Gastroesophageal sphincter (tissue), 4 donors: ENCODE results near the gene UBXN4. TPM values are rescaled to one million over a fixed set of nuclear protein-coding genes. Genes with fewer than 3 reads are reported as not detected.

ENCODE experiments used
- ATAC-seq: fragments of 150-250 bp; one replicate; pipeline ENCODE4 v1.9.1; 2016; ENCODE audit warnings: mild to moderate bottlenecking, moderate library complexity
- H3K27ac ChIP-seq, 4 donors: fragments of 200-600 bp; sonication (generic) in 3 of 4; 1 replicate in 3 of 4; 2 replicates in 1 of 4; pipeline ENCODE4 v1.5.1; 2016 to 2019
- H3K27me3 ChIP-seq: fragments of 200-600 bp; sonication (generic); one replicate; pipeline ENCODE4 v1.5.1; 2019
- H3K36me3 ChIP-seq, 2 donors: fragments of 200-600 bp; sonication (generic); one replicate each; pipeline ENCODE4 v1.5.1; 2019; ENCODE audit warnings: control low read depth in 1 of 2
- H3K4me1 ChIP-seq, 3 donors: fragments of 200-600 bp; sonication (generic); 1 replicate in 2 of 3; 2 replicates in 1 of 3; pipeline ENCODE4 v1.5.1; 2016 to 2019; ENCODE audit warnings: control low read depth in 2 of 3
- H3K4me3 ChIP-seq, 2 donors: fragments of 200-600 bp; sonication (generic); one replicate each; pipeline ENCODE4 v1.5.1; 2019; ENCODE audit warnings: mild to moderate bottlenecking in 1 of 2, moderate library complexity in 1 of 2
- H3K9me3 ChIP-seq, 3 donors: fragments of 200-600 bp; sonication (generic); one replicate each; pipeline ENCODE4 v1.5.1; 2017 to 2019; ENCODE audit warnings: control low read depth in 2 of 3
- EP300 ChIP-seq: sonication (generic); formaldehyde crosslinking; IDR thresholded peaks from one replicate; pipeline ENCODE4 v1.6.1; 2017; ENCODE audit warnings: antibody characterized with exemption, mild to moderate bottlenecking
- POLR2A ChIP-seq, 2 donors: fragments of 450-650 bp; IDR thresholded peaks; one replicate each; pipeline ENCODE4 v1.6.1; 2017; ENCODE audit warnings: antibody characterized with exemption in 2 of 2, mild to moderate bottlenecking in 2 of 2, moderate library complexity in 1 of 2
- POLR2AphosphoS5 ChIP-seq: sonication (generic); formaldehyde crosslinking; IDR thresholded peaks from one replicate; pipeline ENCODE4 v1.6.1; 2017; ENCODE audit warnings: antibody characterized with exemption
- WGBS, 2 donors: methylation state at CpG; one replicate each; pipeline ENCODE4 v1.1.5; 2018; ENCODE audit warnings: low coverage in 1 of 2; 5-methylcytosine and 5-hydroxymethylcytosine counted together
- total RNA-seq, 4 donors: library from RNA; depleted of rRNA; stranded (reverse); fragments of >200 nt; gene quantifications; one replicate each; pipeline ENCODE4 v1.1.0, GENCODE V29; 2016
- TF ChIP-seq, protein P1 (sequence below), 4 experiments: fragments of 200-600 bp in 2 of 4; fragments of 450-650 bp in 2 of 4; sonication (generic) in 1 of 4; IDR thresholded peaks; one replicate each; pipeline ENCODE4 v1.5.1; 2017 to 2019; ENCODE audit warnings: antibody characterized with exemption in 4 of 4, mild to moderate bottlenecking in 2 of 4, moderate library complexity in 2 of 4

Gene UBXN4
- total RNA-seq, 4 donors from 2014 or later = 41.0 to 75.6 (median 59.9) TPM

DNA sequence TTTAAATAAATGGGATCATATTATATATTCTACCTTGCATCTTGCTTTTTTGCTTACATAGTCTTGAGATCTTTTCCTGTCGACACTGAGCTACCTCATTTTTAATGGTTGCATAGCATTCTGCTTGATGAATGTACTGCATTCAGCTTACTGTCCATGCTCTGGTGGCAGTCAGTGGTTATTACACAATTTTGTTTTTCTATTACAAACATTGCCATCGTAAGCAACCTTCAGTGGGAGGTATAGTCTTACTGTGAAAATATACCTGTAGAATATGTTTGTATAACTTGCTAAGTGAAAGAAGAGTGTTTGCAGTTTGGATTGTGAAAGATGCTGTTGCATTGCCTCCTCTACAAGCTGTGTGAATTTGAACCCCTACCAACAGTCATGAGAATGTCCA lies 43.4 kb downstream of the UBXN4 start:
- TF ChIP-seq EP300 = no peak
- TF ChIP-seq, protein P1, sequence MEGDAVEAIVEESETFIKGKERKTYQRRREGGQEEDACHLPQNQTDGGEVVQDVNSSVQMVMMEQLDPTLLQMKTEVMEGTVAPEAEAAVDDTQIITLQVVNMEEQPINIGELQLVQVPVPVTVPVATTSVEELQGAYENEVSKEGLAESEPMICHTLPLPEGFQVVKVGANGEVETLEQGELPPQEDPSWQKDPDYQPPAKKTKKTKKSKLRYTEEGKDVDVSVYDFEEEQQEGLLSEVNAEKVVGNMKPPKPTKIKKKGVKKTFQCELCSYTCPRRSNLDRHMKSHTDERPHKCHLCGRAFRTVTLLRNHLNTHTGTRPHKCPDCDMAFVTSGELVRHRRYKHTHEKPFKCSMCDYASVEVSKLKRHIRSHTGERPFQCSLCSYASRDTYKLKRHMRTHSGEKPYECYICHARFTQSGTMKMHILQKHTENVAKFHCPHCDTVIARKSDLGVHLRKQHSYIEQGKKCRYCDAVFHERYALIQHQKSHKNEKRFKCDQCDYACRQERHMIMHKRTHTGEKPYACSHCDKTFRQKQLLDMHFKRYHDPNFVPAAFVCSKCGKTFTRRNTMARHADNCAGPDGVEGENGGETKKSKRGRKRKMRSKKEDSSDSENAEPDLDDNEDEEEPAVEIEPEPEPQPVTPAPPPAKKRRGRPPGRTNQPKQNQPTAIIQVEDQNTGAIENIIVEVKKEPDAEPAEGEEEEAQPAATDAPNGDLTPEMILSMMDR (IDR thresholded peaks at IDR 0.05) = peak in 2 of 4 experiments; percentile 10 to 12
- Histone ChIP-seq H3K4me1 (no peaks in the 10 kb centered on the region), H3K27ac (no peak overlapping the region), H3K4me3 (no peak overlapping the region), H3K9me3 (no peaks in the 10 kb centered on the region), H3K36me3 (peaks cover 4 to 80% of the 10 kb centered on the region in 2 donors), H3K27me3 (no peaks in the 10 kb centered on the region)
- WGBS, 2 donors = 87 to 96% methylated on average over 2 of the region's 2 CpGs
- ATAC-seq = no peak

DNA sequence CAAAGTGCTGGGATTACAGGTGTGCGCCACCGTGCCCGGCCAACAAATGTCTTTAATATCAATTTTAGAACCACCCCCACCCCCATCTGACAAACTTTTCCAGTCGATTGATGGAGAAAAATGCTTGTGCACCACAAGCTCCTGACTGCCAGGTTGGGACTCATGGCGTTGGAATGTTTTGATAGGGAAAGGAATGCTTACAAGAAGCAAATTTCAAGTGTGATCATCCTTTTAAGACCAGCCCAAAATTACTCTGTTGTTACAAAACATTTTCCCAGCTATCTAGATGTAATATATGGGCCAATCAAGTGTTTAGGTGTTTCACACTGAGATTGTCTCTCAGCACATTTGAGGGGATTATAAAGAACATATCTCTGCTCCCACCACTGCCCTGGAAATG lies 45.2 kb downstream of the UBXN4 start:
- no peak for ATAC-seq
- TF ChIP-seq EP300 = no peak
- no peak for TF ChIP-seq POLR2AphosphoS5
- TF ChIP-seq, protein P1 (IDR thresholded peaks at IDR 0.05) = no peak
- no peak for TF ChIP-seq POLR2A (IDR thresholded peaks at IDR 0.05)
- peaks cover 0 to under 1% (median 0%) of the 10 kb centered on the region in 3 donors for H3K9me3 ChIP-seq
- H3K27ac ChIP-seq = no peak overlapping the region
- H3K4me1 ChIP-seq = no peaks in the 10 kb centered on the region
- peaks cover 4 to 62% of the 10 kb centered on the region in 2 donors for H3K36me3 ChIP-seq
- H3K4me3 ChIP-seq = no peak overlapping the region
- WGBS, 2 donors = 80 to 97% methylated on average over 1 to 4 of the region's 5 CpGs
- H3K27me3 ChIP-seq = no peaks in the 10 kb centered on the region

DNA sequence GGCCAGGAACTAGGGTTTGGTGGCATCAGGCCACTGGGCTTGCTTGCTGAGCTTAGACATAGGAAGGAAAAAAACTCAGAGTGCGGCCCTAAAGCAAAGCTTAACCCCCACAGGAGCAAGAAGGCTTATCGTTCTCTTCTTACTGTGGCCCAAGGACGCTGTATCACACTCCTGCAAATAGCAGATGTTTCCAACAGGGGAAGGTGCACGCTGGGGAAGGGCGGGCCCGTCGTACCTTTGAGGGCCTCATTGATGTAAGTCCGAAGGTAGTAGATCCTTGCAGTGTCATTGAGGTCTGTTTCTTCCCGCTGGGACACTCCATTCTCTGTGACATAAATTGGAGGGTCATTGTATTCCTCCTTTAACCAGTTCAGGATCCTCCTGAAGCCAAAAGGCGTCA lies 48.8 kb downstream of the UBXN4 start:
- H3K27ac ChIP-seq = no peak overlapping the region
- no peak for TF ChIP-seq EP300
- TF ChIP-seq, protein P1 (IDR thresholded peaks at IDR 0.05) = no peak
- no peaks in the 10 kb centered on the region for H3K27me3 ChIP-seq
- no peaks in the 10 kb centered on the region for H3K4me1 ChIP-seq
- peaks cover 0 to 8% (median 0%) of the 10 kb centered on the region in 3 donors for H3K9me3 ChIP-seq
- peaks cover 0 to 26% of the 10 kb centered on the region in 2 donors for H3K36me3 ChIP-seq
- H3K4me3 ChIP-seq = no peak overlapping the region
- 94 to 98% methylated on average over 8 to 10 of the region's 10 CpGs for WGBS, 2 donors
- ATAC-seq = no peak

DNA sequence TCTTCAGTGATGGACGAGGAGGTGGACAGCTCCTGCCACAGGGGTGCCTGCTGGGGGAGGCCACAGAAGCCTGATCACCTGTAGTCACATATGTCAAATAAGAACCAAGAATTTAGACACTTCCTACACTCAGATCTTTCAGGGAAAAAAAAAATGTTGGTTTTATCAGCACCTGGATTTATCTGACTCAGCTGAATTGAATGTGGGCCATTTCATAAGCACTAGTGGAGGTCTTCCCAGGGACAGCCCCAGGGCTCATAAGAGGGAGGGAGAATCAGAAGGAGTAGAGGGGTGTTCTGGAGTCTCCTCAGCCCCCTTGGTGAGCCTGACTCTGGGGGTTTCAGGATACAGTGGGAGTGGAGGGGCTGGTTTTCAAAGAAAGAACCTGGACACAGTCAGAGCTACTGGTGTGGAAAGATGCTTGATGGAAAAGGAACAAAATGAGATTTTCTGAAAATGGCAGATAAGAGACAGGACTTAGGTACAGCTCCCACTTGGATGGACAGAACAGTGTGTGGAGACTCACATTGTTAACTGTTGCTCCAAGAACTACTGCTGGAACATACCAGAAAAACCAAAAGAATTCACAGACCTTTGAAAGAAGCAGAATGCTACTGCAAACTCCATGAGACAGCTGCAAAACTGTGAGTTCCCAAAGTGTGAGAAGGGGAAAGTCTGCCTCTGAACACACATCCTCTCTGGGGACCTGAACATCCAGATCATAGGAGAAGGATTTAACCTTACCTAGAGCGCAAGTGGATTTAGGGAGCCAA lies 49.9 kb downstream of the UBXN4 start:
- Histone ChIP-seq H3K27me3 (no peaks in the 10 kb centered on the region), H3K9me3 (peaks cover 0 to 8% (median 0%) of the 10 kb centered on the region in 3 donors), H3K27ac (no peak overlapping the region), H3K4me3 (no peak overlapping the region), H3K36me3 (peaks cover 0 to 16% of the 10 kb centered on the region in 2 donors), H3K4me1 (no peaks in the 10 kb centered on the region)
- no peak for ATAC-seq
- TF ChIP-seq, protein P1 (IDR thresholded peaks at IDR 0.05) = no peak
- TF ChIP-seq POLR2AphosphoS5 (no peak), POLR2A (IDR thresholded peaks at IDR 0.05) (no peak), EP300 (no peak)
- WGBS, 2 donors = 100% methylated on average over 1 to 2 of the region's 2 CpGs
